Right hindlimb (tissue), 1 donor: Measurements from ENCODE around the gene CALD1.
A peak's percentile ranks its signal among the peaks of the same experiment; 100 is the strongest.
"Not testable (repeated sequence)": the region's sequence is repeated elsewhere in the genome, so short reads cannot be mapped to it uniquely, and the experiment has no call there.

Experiments used
- DNase-seq: peaks from one replicate; pipeline ENCODE4 v3.0.0-alpha.2; 2018

CALD1 gene

GRCh38 chr7:134962270-134962780 is 182.9 kb downstream of the CALD1 start:
- DNase-seq: no peak

- DNase-seq: peak; percentile 45
These were observed 183.6 kb downstream of the CALD1 start for GRCh38 chr7:134963036-134963435.

- no peak for DNase-seq
These were observed 187.3 kb downstream of the CALD1 start for GRCh38 chr7:134966691-134967090.

- DNase-seq: no peak
These were observed 188.7 kb downstream of the CALD1 start for GRCh38 chr7:134968110-134968509.

GRCh38 chr7:134981645-134982044 is 202.2 kb downstream of the CALD1 start:
- not testable (repeated sequence) for DNase-seq

GRCh38 chr7:134985894-134986362 is 206.5 kb downstream of the CALD1 start:
- DNase-seq: no peak

GRCh38 chr7:134986363-134987251 is 207.2 kb downstream of the CALD1 start, which contains the start of gene AGBL3:
AGBL3 (plus strand) TSS chr7:134986508; CDS start chr7:134987934, 1,426 bp downstream.
- peak; percentile 98 for DNase-seq

GRCh38 chr7:134988161-134988560 is 208.7 kb downstream of the CALD1 start:
- no peak for DNase-seq

GRCh38 chr7:134991469-134992339 is 212.3 kb downstream of the CALD1 start:
- DNase-seq: no peak

- DNase-seq: no peak
These were observed 213.3 kb downstream of the CALD1 start for GRCh38 chr7:134992626-134993179.

GRCh38 chr7:134993877-134994456 is 214.5 kb downstream of the CALD1 start:
- no peak for DNase-seq

GRCh38 chr7:134995239-134996096 is 216.0 kb downstream of the CALD1 start:
- no peak for DNase-seq

GRCh38 chr7:134996097-134996550 is 216.7 kb downstream of the CALD1 start:
- no peak for DNase-seq

GRCh38 chr7:134997214-134997885 is 217.9 kb downstream of the CALD1 start:
- DNase-seq: no peak

- no peak for DNase-seq
These were observed 219.7 kb downstream of the CALD1 start for GRCh38 chr7:134999136-134999535.

- no peak for DNase-seq
These were observed 222.1 kb downstream of the CALD1 start for GRCh38 chr7:135001390-135002165.

- no peak for DNase-seq
These were observed 232.8 kb downstream of the CALD1 start for GRCh38 chr7:135012229-135012628.
